ENCODE measurements around the gene ORC3.

DNA sequence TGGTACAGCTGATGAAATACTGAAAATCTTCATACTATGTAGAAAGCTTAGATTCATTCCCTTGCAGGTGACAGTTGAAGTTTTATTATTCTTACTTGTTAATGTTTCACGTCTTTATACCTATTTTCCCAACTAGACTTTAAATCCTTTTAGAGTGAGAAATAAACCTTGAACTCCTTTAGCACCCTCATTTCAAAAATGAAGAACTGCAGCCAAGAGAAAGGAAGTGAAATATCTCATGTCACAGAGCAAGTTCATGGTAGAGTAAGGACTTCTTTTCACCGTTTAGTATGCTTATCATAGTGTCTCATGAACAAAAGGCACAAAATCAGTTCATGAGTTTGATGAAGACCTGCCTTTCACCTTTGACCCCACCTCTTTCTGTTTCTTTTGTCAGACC is 38.5 kb downstream of the ORC3 start:
- TF ChIP-seq, protein P1, sequence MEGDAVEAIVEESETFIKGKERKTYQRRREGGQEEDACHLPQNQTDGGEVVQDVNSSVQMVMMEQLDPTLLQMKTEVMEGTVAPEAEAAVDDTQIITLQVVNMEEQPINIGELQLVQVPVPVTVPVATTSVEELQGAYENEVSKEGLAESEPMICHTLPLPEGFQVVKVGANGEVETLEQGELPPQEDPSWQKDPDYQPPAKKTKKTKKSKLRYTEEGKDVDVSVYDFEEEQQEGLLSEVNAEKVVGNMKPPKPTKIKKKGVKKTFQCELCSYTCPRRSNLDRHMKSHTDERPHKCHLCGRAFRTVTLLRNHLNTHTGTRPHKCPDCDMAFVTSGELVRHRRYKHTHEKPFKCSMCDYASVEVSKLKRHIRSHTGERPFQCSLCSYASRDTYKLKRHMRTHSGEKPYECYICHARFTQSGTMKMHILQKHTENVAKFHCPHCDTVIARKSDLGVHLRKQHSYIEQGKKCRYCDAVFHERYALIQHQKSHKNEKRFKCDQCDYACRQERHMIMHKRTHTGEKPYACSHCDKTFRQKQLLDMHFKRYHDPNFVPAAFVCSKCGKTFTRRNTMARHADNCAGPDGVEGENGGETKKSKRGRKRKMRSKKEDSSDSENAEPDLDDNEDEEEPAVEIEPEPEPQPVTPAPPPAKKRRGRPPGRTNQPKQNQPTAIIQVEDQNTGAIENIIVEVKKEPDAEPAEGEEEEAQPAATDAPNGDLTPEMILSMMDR (conservative IDR thresholded peaks at IDR 0.05; ENCODE audit: low read depth, low read length): no peak
- TF ChIP-seq EZH2 (IDR thresholded peaks at IDR 0.05; ENCODE audit: low read length, unreplicated experiment): no peak

All from PC-3 (cell line).